Nephron progenitor cell (in vitro differentiated cells): Measurements from ENCODE around the gene MTX1.
"Not testable (repeated sequence)": the region's sequence is repeated elsewhere in the genome, so short reads cannot be mapped to it uniquely, and the experiment has no call there.

Source experiments
- DNase-seq: peaks from one replicate; pipeline ENCODE4 v3.0.0; 2021
- H3K27ac Mint-ChIP-seq: 2 replicates; pipeline ENCODE4 v1.8.0; 2021; ENCODE audit warnings: mild to moderate bottlenecking, moderate library complexity, mixed read lengths
- H3K27me3 Mint-ChIP-seq: 2 replicates; pipeline ENCODE4 v1.8.0; 2021; ENCODE audit warnings: mild to moderate bottlenecking, low read depth, mixed read lengths; ENCODE audit not compliant: poor library complexity
- H3K36me3 Mint-ChIP-seq: 2 replicates; pipeline ENCODE4 v1.8.0; 2021; ENCODE audit warnings: low read depth, mixed read lengths
- H3K4me1 Mint-ChIP-seq: 2 replicates; pipeline ENCODE4 v1.8.0; 2021; ENCODE audit warnings: mixed read lengths
- H3K4me3 Mint-ChIP-seq: 2 replicates; pipeline ENCODE4 v1.8.0; 2021; ENCODE audit warnings: mild to moderate bottlenecking, moderate library complexity, mixed read lengths
- H3K9me3 Mint-ChIP-seq: 2 replicates; pipeline ENCODE4 v1.8.0; 2021; ENCODE audit warnings: mild to moderate bottlenecking, moderate library complexity, mixed read lengths
- TF ChIP-seq, protein P1 (sequence below): fragments of 200-600 bp; sonication (generic); IDR thresholded peaks from 2 replicates; pipeline ENCODE4 v1.5.0; 2021; ENCODE audit warnings: antibody characterized with exemption

The MTX1 gene

GRCh38 chr1:155186794-155187455 is 21.6 kb upstream of the MTX1 start:
- peak overlapping the region; percentile 14 for H3K27ac Mint-ChIP-seq
- TF ChIP-seq, protein P1, sequence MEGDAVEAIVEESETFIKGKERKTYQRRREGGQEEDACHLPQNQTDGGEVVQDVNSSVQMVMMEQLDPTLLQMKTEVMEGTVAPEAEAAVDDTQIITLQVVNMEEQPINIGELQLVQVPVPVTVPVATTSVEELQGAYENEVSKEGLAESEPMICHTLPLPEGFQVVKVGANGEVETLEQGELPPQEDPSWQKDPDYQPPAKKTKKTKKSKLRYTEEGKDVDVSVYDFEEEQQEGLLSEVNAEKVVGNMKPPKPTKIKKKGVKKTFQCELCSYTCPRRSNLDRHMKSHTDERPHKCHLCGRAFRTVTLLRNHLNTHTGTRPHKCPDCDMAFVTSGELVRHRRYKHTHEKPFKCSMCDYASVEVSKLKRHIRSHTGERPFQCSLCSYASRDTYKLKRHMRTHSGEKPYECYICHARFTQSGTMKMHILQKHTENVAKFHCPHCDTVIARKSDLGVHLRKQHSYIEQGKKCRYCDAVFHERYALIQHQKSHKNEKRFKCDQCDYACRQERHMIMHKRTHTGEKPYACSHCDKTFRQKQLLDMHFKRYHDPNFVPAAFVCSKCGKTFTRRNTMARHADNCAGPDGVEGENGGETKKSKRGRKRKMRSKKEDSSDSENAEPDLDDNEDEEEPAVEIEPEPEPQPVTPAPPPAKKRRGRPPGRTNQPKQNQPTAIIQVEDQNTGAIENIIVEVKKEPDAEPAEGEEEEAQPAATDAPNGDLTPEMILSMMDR, result no peak
- H3K9me3 Mint-ChIP-seq, result no peaks in the 10 kb centered on the region
- peaks cover 7% of the 10 kb centered on the region for H3K27me3 Mint-ChIP-seq
- DNase-seq, result no peak
- H3K36me3 Mint-ChIP-seq, result peaks cover 5% of the 10 kb centered on the region
- H3K4me3 Mint-ChIP-seq, result no peak overlapping the region
- peaks cover 28% of the 10 kb centered on the region for H3K4me1 Mint-ChIP-seq

DNA sequence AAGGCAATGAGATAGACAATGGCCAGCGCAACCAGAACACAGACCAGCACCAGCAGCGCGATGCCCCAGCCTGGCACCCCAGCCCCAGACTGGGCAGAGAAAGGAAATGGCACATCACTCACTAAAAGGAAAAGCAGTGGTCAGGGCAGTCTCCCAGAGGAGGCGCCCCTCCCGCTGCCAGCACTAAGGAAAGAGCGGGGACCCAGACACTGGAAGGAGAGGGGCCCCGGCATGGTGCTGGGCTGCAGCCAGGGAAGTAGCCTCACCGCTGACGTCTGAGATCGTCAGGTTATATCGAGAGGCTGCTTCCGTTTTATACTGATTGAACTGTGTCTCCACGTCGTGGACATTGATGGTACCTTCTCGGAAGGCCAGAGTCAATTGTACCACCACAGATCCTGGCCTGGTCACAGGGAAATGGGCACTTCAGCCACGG is 21.0 kb upstream of the MTX1 start:
- Mint-ChIP-seq H3K9me3 (no peaks in the 10 kb centered on the region), H3K27ac (peak overlapping the region; percentile 96), H3K4me1 (peaks cover 33% of the 10 kb centered on the region), H3K27me3 (peaks cover 7% of the 10 kb centered on the region), H3K4me3 (no peak overlapping the region), H3K36me3 (peaks cover under 1% of the 10 kb centered on the region)
- no peak for DNase-seq
- TF ChIP-seq, protein P1, result no peak

- Mint-ChIP-seq H3K4me3 (no peak overlapping the region), H3K36me3 (no peaks in the 10 kb centered on the region), H3K4me1 (peaks cover 37% of the 10 kb centered on the region), H3K9me3 (no peaks in the 10 kb centered on the region), H3K27ac (peak overlapping the region; percentile 96), H3K27me3 (peaks cover 5% of the 10 kb centered on the region)
- no peak for DNase-seq
- TF ChIP-seq, protein P1, result no peak
Measured at GRCh38 chr1:155188268-155188667, 20.2 kb upstream of the MTX1 start.

GRCh38 chr1:155189926-155190325 is 18.6 kb upstream of the MTX1 start:
- H3K9me3 Mint-ChIP-seq, H3K4me3 Mint-ChIP-seq, H3K36me3 Mint-ChIP-seq, H3K27ac Mint-ChIP-seq, H3K27me3 Mint-ChIP-seq, DNase-seq: not testable (repeated sequence)
- peaks cover 49% of the 10 kb centered on the region for H3K4me1 Mint-ChIP-seq

DNA sequence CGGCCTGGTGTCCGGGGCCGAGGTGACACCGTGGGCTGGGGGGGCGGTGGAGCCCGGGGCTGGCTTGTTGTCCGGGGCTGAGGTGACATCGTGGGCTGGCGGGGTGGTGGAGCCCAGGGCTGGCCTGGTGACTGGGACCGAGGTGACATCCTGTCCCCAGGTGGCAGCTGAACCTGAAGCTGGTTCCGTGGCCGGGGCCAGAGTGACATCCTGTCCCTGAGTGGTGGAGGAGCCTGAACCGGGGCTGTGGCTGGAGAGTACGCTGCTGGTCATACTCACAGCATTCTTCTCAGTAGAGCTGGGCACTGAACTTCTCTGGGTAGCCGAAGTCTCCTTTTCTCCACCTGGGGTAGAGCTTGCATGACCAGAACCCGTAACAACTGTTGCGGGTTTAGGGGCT is 16.6 kb upstream of the MTX1 start:
- H3K36me3 Mint-ChIP-seq, result peaks cover 5% of the 10 kb centered on the region
- TF ChIP-seq, protein P1, result no peak
- no peak overlapping the region for H3K4me3 Mint-ChIP-seq
- peaks cover 3% of the 10 kb centered on the region for H3K27me3 Mint-ChIP-seq
- H3K27ac Mint-ChIP-seq, result peak overlapping the region; percentile 95
- peaks cover 54% of the 10 kb centered on the region for H3K4me1 Mint-ChIP-seq
- DNase-seq, result no peak
- no peaks in the 10 kb centered on the region for H3K9me3 Mint-ChIP-seq

GRCh38 chr1:155192346-155193274 is 15.9 kb upstream of the MTX1 start:
- H3K36me3 Mint-ChIP-seq, result peaks cover 11% of the 10 kb centered on the region
- peaks cover 3% of the 10 kb centered on the region for H3K27me3 Mint-ChIP-seq
- peaks cover 50% of the 10 kb centered on the region for H3K4me1 Mint-ChIP-seq
- H3K27ac Mint-ChIP-seq, result no peak overlapping the region
- H3K4me3 Mint-ChIP-seq, result peak overlapping the region; percentile 90
- no peak for DNase-seq
- TF ChIP-seq, protein P1, result no peak
- H3K9me3 Mint-ChIP-seq, result no peaks in the 10 kb centered on the region
